GM12878 (cell line): ENCODE measurements around the gene CCDC137. TPM values are rescaled to one million over a fixed set of nuclear protein-coding genes. Genes with fewer than 3 reads are reported as not detected.

Source experiments
- ATAC-seq: fragments of 200-7000 bp; cut with Tn5 transposase; 3 replicates; pipeline ENCODE4 v1.9.1; 2020; ENCODE audit warnings: mild to moderate bottlenecking, moderate library complexity
- BruUV-seq: library from RNA; stranded (reverse); fragments of 400-500 nt; replicated peaks from 2 replicates; lab custom pipeline; 2021; lab: Mats Ljungman, UMichigan
- CTCF ChIA-PET: fragments of 300-600 bp; sonication (Branson Sonifier 250); formaldehyde crosslinking; extraction: SDS; loops from one replicate; lab custom pipeline; 2021; ENCODE audit warnings: inconsistent platforms; lab: Yijun Ruan, JAX
- POLR2A ChIA-PET: fragments of 350-600 bp; formaldehyde crosslinking; extraction: SDS; loops from one replicate; lab custom pipeline; 2021; ENCODE audit warnings: inconsistent platforms; lab: Charles Lee
- RAD21 ChIA-PET: fragments of 300-600 bp; sonication (Branson Sonifier 250); formaldehyde crosslinking; loops from one replicate; lab custom pipeline; 2023; ENCODE audit warnings: antibody characterized with exemption; ENCODE audit not compliant: unreplicated experiment; lab: Charles Lee
- SMC1A ChIA-PET: fragments of 300-600 bp; sonication (Branson Sonifier 250); formaldehyde crosslinking; loops from one replicate; lab custom pipeline; 2023; ENCODE audit not compliant: unreplicated experiment, uncharacterized antibody; lab: Charles Lee
- DNase-seq: peaks from one replicate; pipeline ENCODE4 v3.0.0-alpha.2; 2011; ENCODE audit warnings: low read depth, low spot score
- FAIRE-seq: peaks from 3 replicates; lab custom pipeline; 2011; peaks lifted over from hg19 to GRCh38; lab: Jason Lieb, UNC
- H2AFZ ChIP-seq: 2 replicates; pipeline ENCODE4 v1.6.0; 2011; ENCODE audit warnings: low read depth, low read length, control low read depth; ENCODE audit not compliant: control insufficient read depth
- H3K27ac ChIP-seq: 2 replicates; pipeline ENCODE4 v1.5.1; 2011; ENCODE audit warnings: control low read depth; ENCODE audit not compliant: control insufficient read depth, insufficient read depth
- H3K27me3 ChIP-seq, 2 experiments: replicated peaks in 1 of 2; 2 replicates each; pipeline versions ENCODE4 v1.6.0 to v1.6.1; 2011; ENCODE audit warnings: low read length in 1 of 2; ENCODE audit not compliant: control insufficient read depth in 2 of 2, insufficient read depth in 2 of 2
- H3K36me3 ChIP-seq, 2 experiments: 2 replicates each; pipeline ENCODE4 v1.5.1; 2011; ENCODE audit warnings: low read length in 1 of 2; ENCODE audit not compliant: control insufficient read depth in 2 of 2, insufficient read depth in 2 of 2
- H3K4me1 ChIP-seq: 2 replicates; pipeline ENCODE4 v1.6.1; 2011; ENCODE audit warnings: mild to moderate bottlenecking, low read length, moderate library complexity, mixed read lengths; ENCODE audit not compliant: control insufficient read depth, insufficient read depth
- H3K4me2 ChIP-seq: 2 replicates; pipeline ENCODE4 v1.6.0; 2011; ENCODE audit warnings: control low read depth; ENCODE audit not compliant: control insufficient read depth, insufficient read depth
- H3K4me3 ChIP-seq: fragments of 200-600 bp; sonication (generic); 2 replicates; pipeline ENCODE4 v1.5.1; 2016
- H3K79me2 ChIP-seq: 2 replicates; pipeline ENCODE4 v1.6.0; 2011; ENCODE audit warnings: low read length; ENCODE audit not compliant: control insufficient read depth, insufficient read depth
- H3K9ac ChIP-seq: 2 replicates; pipeline ENCODE4 v1.8.0; 2011; ENCODE audit warnings: low read length, control low read depth, mixed read lengths; ENCODE audit not compliant: control insufficient read depth, insufficient read depth
- H3K9me3 ChIP-seq: replicated peaks from 3 replicates; pipeline ENCODE4 v1.5.1; 2011; ENCODE audit warnings: mild to moderate bottlenecking, low read length; ENCODE audit not compliant: control insufficient read depth, insufficient read depth
- H4K20me1 ChIP-seq: 2 replicates; pipeline ENCODE4 v1.6.0; 2011; ENCODE audit not compliant: control insufficient read depth, insufficient read depth
- POU2F2 ChIP-seq: IDR thresholded peaks from 3 replicates; pipeline ENCODE4 v1.6.1; 2011; ENCODE audit warnings: low read depth, mild to moderate bottlenecking, low read length, borderline replicate concordance
- WGBS: methylation state at CpG from one replicate; pipeline ENCODE4 v1.1.6; 2016; ENCODE audit warnings: low lambda C conversion rate; ENCODE audit not compliant: insufficient replicate concordance, insufficient coverage; ENCODE audit errors: missing lambda C conversion rate; 5-methylcytosine and 5-hydroxymethylcytosine counted together
- in situ Hi-C: fragments of 300-500 bp; cut with MboI; formaldehyde crosslinking; loops from 9 replicates; pipeline ENCODE4 v1.14.3; 2018; ENCODE audit warnings: mixed read lengths
- intact Hi-C: fragments of 100-400 bp; cut with micrococcal nuclease; formaldehyde crosslinking; loops from one replicate; pipeline ENCODE4 v1.14.2; 2022; ENCODE audit not compliant: unreplicated experiment
- polyA plus RNA-seq, 11 experiments: library from polyadenylated mRNA; depleted of rRNA in 4 of 11; unstranded in 6 of 11; stranded (reverse) in 5 of 11; fragments of >200 nt; fragmentation: Nextera tagmentation in 4 of 11; fragmentation: Illumina TruSeq in 1 of 11; extraction: Ambion mirVana in 4 of 11; extraction: Trizol in 1 of 11; gene quantifications; 1 replicate in 1 of 11; 2 replicates in 10 of 11; pipeline versions ENCODE4 v1.2.1 to v1.2.3, GENCODE V29; 2011 to 2016; ENCODE audit warnings: inconsistent platforms in 2 of 11, missing spikeins in 2 of 11, low read depth in 1 of 11
- total RNA-seq, 4 experiments: library from RNA; depleted of rRNA in 3 of 4; stranded (reverse); fragments of >200 nt in 3 of 4; fragmentation: Illumina TruSeq in 1 of 4; extraction: Trizol in 1 of 4; gene quantifications; 2 replicates each; pipeline versions ENCODE4 v1.2.1 to v1.2.3, GENCODE V29; 2013 to 2021
- TF ChIP-seq, protein P1 (sequence below): fragments of 450-650 bp; IDR thresholded peaks from 2 replicates; pipeline ENCODE4 v1.6.1; 2017; ENCODE audit warnings: mild to moderate bottlenecking, moderate library complexity
- TF ChIP-seq, protein P2 (sequence below): fragments of 450-650 bp; conservative IDR thresholded peaks from 2 replicates; pipeline ENCODE4 v1.6.1; 2017; ENCODE audit warnings: mild to moderate bottlenecking, moderate library complexity
- TF ChIP-seq, protein P3 (sequence below): fragments of 150-350 bp; IDR thresholded peaks from 2 replicates; pipeline ENCODE4 v1.6.1; 2014; ENCODE audit warnings: mild to moderate bottlenecking, low read depth, low read length

Gene CCDC137
- total and polyA plus RNA-seq, 10 of the 15 experiments (the other 5 are each of a cell fraction or from before 2014, with no cell fraction given) = 2.2 to 45.4 (median 22.1) TPM

DNA sequence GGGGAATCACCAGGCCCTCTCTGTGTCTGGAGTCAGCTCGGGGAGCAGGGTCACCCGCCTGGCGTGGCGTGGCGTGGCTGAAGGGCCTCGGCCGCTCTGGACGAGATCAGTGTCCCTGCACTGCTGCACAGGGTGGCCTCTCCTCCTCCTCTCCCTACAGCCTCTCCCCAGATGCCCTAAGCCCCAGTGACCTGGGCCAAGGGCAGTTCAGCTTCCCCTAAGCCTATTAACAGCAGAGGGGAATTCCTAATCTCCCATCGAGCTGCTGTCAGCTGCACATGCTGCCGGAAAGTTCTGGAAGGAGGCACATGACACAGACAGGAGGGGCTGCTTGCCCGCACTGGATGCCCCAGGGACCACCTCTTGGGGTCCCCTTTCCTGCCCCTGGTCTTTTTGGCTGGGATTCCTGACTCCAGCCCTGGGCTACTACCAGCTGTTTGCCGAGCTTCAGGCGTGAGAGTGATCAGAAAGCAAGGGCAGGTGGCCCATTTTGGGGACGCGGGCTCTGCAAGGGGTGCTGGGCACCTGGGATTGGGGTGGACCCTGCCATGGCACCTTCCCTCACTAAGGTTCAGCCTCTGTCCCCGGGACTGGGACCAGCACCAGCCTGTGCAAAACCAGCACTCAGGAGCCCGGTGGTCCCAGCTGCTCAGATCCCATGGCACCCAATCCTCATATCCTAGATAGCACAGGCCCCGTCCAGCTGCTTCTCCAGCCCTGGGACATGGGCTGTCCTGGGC lies 11.0 kb upstream of the CCDC137 start:
- Histone ChIP-seq H3K4me2 (no peak overlapping the region), H4K20me1 (no peaks in the 10 kb centered on the region), H3K4me3 (no peak overlapping the region), H3K27me3 (no peaks in the 10 kb centered on the region), H3K4me1 (peaks cover 8% of the 10 kb centered on the region; the same call in 1 of the 2 replicates), H3K27ac (no peak overlapping the region), H3K9me3 (no peaks in the 10 kb centered on the region), H3K36me3 (no peaks in the 10 kb centered on the region), H3K9ac (no peak overlapping the region), H2AFZ (no peak overlapping the region), H3K79me2 (no peaks in the 10 kb centered on the region)
- no peak for FAIRE-seq
- POLR2A ChIA-PET = interaction anchor here (1.8 kb wide), 1 partner anchor 10 kb away, joined by 5 read pairs; no protein-coding TSS in a partner anchor
- intact Hi-C loops (no loop called here), in situ Hi-C loops (no loop called here)
- CTCF ChIA-PET = no interaction called here
- DNase-seq = no peak
- BruUV-seq = no TSS peak
- RAD21 ChIA-PET = no interaction called here
- SMC1A ChIA-PET = interaction anchor here (0.8 kb wide), 1 partner anchor 89 kb away, joined by 5 read pairs; no protein-coding TSS in a partner anchor
- ATAC-seq = no peak
- WGBS = 71% methylated on average over 18 of the region's 18 CpGs
- TF ChIP-seq, protein P1, sequence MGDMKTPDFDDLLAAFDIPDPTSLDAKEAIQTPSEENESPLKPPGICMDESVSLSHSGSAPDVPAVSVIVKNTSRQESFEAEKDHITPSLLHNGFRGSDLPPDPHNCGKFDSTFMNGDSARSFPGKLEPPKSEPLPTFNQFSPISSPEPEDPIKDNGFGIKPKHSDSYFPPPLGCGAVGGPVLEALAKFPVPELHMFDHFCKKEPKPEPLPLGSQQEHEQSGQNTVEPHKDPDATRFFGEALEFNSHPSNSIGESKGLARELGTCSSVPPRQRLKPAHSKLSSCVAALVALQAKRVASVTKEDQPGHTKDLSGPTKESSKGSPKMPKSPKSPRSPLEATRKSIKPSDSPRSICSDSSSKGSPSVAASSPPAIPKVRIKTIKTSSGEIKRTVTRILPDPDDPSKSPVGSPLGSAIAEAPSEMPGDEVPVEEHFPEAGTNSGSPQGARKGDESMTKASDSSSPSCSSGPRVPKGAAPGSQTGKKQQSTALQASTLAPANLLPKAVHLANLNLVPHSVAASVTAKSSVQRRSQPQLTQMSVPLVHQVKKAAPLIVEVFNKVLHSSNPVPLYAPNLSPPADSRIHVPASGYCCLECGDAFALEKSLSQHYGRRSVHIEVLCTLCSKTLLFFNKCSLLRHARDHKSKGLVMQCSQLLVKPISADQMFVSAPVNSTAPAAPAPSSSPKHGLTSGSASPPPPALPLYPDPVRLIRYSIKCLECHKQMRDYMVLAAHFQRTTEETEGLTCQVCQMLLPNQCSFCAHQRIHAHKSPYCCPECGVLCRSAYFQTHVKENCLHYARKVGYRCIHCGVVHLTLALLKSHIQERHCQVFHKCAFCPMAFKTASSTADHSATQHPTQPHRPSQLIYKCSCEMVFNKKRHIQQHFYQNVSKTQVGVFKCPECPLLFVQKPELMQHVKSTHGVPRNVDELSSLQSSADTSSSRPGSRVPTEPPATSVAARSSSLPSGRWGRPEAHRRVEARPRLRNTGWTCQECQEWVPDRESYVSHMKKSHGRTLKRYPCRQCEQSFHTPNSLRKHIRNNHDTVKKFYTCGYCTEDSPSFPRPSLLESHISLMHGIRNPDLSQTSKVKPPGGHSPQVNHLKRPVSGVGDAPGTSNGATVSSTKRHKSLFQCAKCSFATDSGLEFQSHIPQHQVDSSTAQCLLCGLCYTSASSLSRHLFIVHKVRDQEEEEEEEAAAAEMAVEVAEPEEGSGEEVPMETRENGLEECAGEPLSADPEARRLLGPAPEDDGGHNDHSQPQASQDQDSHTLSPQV = no peak
- TF ChIP-seq POU2F2 = no peak
- TF ChIP-seq, protein P2, sequence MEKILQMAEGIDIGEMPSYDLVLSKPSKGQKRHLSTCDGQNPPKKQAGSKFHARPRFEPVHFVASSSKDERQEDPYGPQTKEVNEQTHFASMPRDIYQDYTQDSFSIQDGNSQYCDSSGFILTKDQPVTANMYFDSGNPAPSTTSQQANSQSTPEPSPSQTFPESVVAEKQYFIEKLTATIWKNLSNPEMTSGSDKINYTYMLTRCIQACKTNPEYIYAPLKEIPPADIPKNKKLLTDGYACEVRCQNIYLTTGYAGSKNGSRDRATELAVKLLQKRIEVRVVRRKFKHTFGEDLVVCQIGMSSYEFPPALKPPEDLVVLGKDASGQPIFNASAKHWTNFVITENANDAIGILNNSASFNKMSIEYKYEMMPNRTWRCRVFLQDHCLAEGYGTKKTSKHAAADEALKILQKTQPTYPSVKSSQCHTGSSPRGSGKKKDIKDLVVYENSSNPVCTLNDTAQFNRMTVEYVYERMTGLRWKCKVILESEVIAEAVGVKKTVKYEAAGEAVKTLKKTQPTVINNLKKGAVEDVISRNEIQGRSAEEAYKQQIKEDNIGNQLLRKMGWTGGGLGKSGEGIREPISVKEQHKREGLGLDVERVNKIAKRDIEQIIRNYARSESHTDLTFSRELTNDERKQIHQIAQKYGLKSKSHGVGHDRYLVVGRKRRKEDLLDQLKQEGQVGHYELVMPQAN = no peak
- TF ChIP-seq, protein P3, sequence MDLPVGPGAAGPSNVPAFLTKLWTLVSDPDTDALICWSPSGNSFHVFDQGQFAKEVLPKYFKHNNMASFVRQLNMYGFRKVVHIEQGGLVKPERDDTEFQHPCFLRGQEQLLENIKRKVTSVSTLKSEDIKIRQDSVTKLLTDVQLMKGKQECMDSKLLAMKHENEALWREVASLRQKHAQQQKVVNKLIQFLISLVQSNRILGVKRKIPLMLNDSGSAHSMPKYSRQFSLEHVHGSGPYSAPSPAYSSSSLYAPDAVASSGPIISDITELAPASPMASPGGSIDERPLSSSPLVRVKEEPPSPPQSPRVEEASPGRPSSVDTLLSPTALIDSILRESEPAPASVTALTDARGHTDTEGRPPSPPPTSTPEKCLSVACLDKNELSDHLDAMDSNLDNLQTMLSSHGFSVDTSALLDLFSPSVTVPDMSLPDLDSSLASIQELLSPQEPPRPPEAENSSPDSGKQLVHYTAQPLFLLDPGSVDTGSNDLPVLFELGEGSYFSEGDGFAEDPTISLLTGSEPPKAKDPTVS = 0 out of 2 replicates have a peak, but pooled peaks have one; percentile 58
